ENCODE data around the gene SLC13A5. TPM values are rescaled to one million over a fixed set of nuclear protein-coding genes. Genes with fewer than 3 reads are reported as not detected.

Gene SLC13A5
- polyA plus RNA-seq, 1 of the 3 experiments (the other 2 are of a cell fraction) = not detected

DNA sequence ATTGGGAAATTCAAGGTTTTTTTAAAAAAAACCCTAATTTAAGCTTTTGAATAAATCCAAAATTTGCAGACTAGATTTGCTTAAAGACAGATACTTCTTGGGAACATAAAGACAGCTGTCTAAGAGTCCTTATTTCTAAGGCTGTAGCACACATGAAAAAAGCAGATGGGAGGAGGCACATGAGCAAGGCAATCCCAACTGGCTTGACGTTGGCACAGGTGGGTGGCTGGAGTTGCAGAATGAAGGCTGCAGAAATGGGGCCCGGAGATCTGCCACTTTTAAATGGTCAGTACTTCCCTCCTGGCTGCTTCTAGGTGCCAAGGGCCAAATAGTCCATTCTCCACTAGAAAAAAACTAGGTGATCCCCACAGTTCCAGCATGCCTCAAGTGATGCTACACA lies 77.1 kb downstream of the SLC13A5 start:
- Histone ChIP-seq H3K9ac (no peak overlapping the region), H3K36me3 (replicated peaks in 1 of 2; ENCODE audit: control insufficient read depth in 1 of 2, insufficient read depth in 2 of 2, low read length in 1 of 2) (peaks cover 36 to 39% of the 10 kb centered on the region in 2 experiments), H3K27ac (ENCODE audit: low read depth in 2 of 2, low read length in 1 of 2) (no peak overlapping the region), H3K27me3 (ENCODE audit: insufficient read depth) (no peaks in the 10 kb centered on the region), H2AFZ (ENCODE audit: low read depth) (no peak overlapping the region), H3K4me1 (ENCODE audit: control insufficient read depth in 1 of 2, insufficient read depth in 2 of 2, low read depth in 1 of 2, low read length in 1 of 2) (peaks cover 0 to 11% of the 10 kb centered on the region in 2 experiments; a peak in 1 of 4 replicates), H3K9me2 (no peaks in the 10 kb centered on the region), H3K9me3 (no peaks in the 10 kb centered on the region), H4K20me1 (ENCODE audit: insufficient read depth) (no peaks in the 10 kb centered on the region), H3F3A (replicated peaks; ENCODE audit: insufficient read depth) (peaks cover 7% of the 10 kb centered on the region), H3K4me3 (ENCODE audit: low read depth in 2 of 2, low read length in 1 of 2) (no peak overlapping the region), H3K4me2 (no peak overlapping the region), H3K79me2 (ENCODE audit: insufficient read depth) (peaks cover 31% of the 10 kb centered on the region)
- CTCF ChIA-PET = interaction anchor here (1.0 to 1.2 kb wide), 3 partner anchors 14 to 163 kb away, joined by 3 to 6 read pairs (median 3); no protein-coding TSS in a partner anchor
- 90% methylated on average over 2 of the region's 2 CpGs for WGBS (ENCODE audit: low lambda C conversion rate)
- POLR2A ChIA-PET = no interaction called here
- no peak for DNase-seq
- TF ChIP-seq, protein P1, sequence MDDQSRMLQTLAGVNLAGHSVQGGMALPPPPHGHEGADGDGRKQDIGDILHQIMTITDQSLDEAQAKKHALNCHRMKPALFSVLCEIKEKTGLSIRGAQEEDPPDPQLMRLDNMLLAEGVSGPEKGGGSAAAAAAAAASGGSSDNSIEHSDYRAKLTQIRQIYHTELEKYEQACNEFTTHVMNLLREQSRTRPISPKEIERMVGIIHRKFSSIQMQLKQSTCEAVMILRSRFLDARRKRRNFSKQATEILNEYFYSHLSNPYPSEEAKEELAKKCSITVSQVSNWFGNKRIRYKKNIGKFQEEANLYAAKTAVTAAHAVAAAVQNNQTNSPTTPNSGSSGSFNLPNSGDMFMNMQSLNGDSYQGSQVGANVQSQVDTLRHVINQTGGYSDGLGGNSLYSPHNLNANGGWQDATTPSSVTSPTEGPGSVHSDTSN (IDR thresholded peaks at IDR 0.05) = no peak
- no peak for TF ChIP-seq RCOR1 (IDR thresholded peaks at IDR 0.05; ENCODE audit: low read length)
- no peak for TF ChIP-seq SMC3 (IDR thresholded peaks at IDR 0.05; ENCODE audit: low read depth, low read length)
- TF ChIP-seq EP300 (IDR thresholded peaks at IDR 0.05; ENCODE audit: borderline replicate concordance in 1 of 2, low read depth in 1 of 2, low read length in 1 of 2) = no peak
- TF ChIP-seq GATA2 (CRISPR knock-in tag; IDR thresholded peaks at IDR 0.05) = no peak
- TF ChIP-seq TCF12 (IDR thresholded peaks at IDR 0.05) = no peak
- TF ChIP-seq EZH2phosphoT487 (IDR thresholded peaks at IDR 0.05; ENCODE audit: borderline replicate concordance, low read depth) = no peak
- TF ChIP-seq RXRA (IDR thresholded peaks at IDR 0.05; ENCODE audit: borderline replicate concordance, low read depth) = no peak
- TF ChIP-seq, protein P2, sequence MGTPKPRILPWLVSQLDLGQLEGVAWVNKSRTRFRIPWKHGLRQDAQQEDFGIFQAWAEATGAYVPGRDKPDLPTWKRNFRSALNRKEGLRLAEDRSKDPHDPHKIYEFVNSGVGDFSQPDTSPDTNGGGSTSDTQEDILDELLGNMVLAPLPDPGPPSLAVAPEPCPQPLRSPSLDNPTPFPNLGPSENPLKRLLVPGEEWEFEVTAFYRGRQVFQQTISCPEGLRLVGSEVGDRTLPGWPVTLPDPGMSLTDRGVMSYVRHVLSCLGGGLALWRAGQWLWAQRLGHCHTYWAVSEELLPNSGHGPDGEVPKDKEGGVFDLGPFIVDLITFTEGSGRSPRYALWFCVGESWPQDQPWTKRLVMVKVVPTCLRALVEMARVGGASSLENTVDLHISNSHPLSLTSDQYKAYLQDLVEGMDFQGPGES (IDR thresholded peaks at IDR 0.05; ENCODE audit: low read depth, low read length) = no peak
- TF ChIP-seq, protein P3, sequence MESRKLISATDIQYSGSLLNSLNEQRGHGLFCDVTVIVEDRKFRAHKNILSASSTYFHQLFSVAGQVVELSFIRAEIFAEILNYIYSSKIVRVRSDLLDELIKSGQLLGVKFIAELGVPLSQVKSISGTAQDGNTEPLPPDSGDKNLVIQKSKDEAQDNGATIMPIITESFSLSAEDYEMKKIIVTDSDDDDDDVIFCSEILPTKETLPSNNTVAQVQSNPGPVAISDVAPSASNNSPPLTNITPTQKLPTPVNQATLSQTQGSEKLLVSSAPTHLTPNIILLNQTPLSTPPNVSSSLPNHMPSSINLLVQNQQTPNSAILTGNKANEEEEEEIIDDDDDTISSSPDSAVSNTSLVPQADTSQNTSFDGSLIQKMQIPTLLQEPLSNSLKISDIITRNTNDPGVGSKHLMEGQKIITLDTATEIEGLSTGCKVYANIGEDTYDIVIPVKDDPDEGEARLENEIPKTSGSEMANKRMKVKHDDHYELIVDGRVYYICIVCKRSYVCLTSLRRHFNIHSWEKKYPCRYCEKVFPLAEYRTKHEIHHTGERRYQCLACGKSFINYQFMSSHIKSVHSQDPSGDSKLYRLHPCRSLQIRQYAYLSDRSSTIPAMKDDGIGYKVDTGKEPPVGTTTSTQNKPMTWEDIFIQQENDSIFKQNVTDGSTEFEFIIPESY (IDR thresholded peaks at IDR 0.05; ENCODE audit: borderline replicate concordance, low read depth) = no peak
- TF ChIP-seq NFIC (IDR thresholded peaks at IDR 0.05; ENCODE audit: borderline replicate concordance) = no peak
- no peak for TF ChIP-seq GABPA (IDR thresholded peaks at IDR 0.05; ENCODE audit: low read depth)
- TF ChIP-seq ELF1 (IDR thresholded peaks at IDR 0.05) = no peak
- no peak for TF ChIP-seq TEAD4 (IDR thresholded peaks at IDR 0.05; ENCODE audit: borderline replicate concordance, insufficient read depth)
- TF ChIP-seq, protein P4, sequence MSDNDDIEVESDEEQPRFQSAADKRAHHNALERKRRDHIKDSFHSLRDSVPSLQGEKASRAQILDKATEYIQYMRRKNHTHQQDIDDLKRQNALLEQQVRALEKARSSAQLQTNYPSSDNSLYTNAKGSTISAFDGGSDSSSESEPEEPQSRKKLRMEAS (IDR thresholded peaks at IDR 0.05; ENCODE audit: low read depth) = no peak
- TF ChIP-seq MEF2A (IDR thresholded peaks at IDR 0.05; ENCODE audit: borderline replicate concordance, low read depth) = no peak
- no peak for TF ChIP-seq FOXM1 (IDR thresholded peaks at IDR 0.05; ENCODE audit: low read depth)

Small RNA genes within 50 kb of the gene (small RNA-seq; reads per million reads assigned to genes)
- gene AC004706.2 (0 reads per million in 7 experiments), gene MIR4520-1 (0 reads per million in 7 experiments)

Other genes starting within 250 kb of the SLC13A5 start
- 0.82 and 0.86 TPM in 2 replicates for gene PITPNM3, start 156.8 kb downstream of the SLC13A5 start, polyA plus RNA-seq (2012; rRNA removed)
- gene KIAA0753, start 72.7 kb downstream of the SLC13A5 start, polyA plus RNA-seq (2012; rRNA removed) = 7.2 and 10.3 TPM in 2 replicates
- gene TXNDC17, start 72.3 kb downstream of the SLC13A5 start, polyA plus RNA-seq (2012; rRNA removed) = 644 and 650 TPM in 2 replicates
- gene MED31, start 61.8 kb downstream of the SLC13A5 start, polyA plus RNA-seq (2012; rRNA removed) = 15.1 and 22.0 TPM in 2 replicates
- gene C17orf100, start 61.6 kb downstream of the SLC13A5 start, polyA plus RNA-seq (2012; rRNA removed) = 2.6 and 2.7 TPM in 2 replicates
- 0.02 and 0.03 TPM in 2 replicates for gene XAF1, start 42.7 kb upstream of the SLC13A5 start, polyA plus RNA-seq (2012; rRNA removed)
- not detected in 2 replicates for gene FBXO39, start 62.8 kb upstream of the SLC13A5 start, polyA plus RNA-seq (2012; rRNA removed)
- gene TEKT1, start 118.4 kb upstream of the SLC13A5 start, polyA plus RNA-seq (2012; rRNA removed) = not detected in 2 replicates

Data from SK-N-SH (cell line).